Iris pigment epithelial cell (primary cell): ENCODE data around the gene PLCL2.

Experiments used
- DNase-seq: peaks from one replicate; pipeline ENCODE4 v3.0.0-alpha.2; 2011; ENCODE audit warnings: low read depth

Gene PLCL2

DNA sequence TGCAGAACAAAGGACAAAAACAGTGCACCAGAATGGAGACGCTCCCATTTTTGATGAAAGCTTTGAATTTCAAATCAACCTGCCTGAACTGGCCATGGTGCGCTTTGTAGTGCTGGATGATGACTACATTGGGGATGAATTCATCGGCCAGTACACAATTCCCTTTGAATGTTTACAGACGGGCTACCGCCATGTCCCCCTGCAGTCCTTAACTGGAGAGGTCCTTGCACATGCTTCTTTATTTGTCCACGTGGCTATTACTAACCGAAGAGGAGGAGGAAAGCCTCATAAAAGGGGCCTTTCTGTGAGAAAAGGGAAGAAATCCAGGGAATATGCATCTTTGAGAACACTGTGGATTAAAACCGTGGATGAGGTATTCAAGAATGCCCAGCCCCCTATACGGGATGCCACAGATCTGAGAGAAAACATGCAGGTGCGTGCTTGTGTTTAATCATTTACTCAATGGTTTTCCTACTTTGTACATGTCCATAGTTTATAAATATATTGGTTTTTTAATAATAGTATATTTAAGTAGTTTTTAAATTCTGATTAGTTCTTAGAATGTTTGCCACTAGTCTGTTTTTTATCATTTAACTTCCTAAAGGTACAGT is 127.1 kb downstream of the PLCL2 start:
- DNase-seq, result no peak

DNA sequence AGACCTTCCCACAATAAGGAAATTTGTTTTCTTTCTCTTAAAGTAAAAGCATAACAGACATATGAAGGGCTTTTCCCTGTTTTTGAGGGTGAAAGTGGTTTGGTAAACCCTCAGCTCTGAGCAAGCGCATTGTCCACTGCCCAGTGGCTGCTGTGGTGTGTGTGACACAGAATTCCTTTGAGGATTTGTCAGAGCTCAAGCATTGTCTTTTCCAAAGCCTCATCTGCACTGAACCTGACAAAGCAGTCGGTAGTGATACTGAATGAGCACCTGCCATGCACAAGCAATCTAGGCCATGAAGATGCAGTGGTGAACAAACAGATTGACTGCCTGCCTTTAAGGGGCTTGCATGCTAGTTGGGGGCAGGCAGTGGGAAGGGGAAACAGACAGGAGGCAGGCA is 128.3 kb downstream of the PLCL2 start:
- no peak for DNase-seq

DNA sequence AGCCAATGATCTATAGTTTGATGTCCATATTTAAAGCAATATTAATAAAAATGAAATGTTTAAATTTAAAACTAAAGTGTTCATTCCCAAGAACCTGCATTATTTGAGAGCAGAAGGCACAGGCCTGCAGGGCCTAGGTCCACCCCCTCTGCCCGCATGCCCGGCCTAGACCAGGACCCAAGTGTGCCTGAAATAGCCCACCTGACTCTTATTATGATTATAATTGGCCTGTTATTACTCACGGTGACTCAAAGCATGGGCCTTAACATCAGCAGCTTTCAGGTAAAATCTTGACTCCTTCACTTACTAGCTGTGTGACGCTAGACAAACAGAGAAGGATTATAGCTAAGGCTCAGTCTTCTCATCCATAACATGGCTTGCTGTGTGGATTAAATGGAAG is 128.8 kb downstream of the PLCL2 start:
- DNase-seq, result no peak

DNA sequence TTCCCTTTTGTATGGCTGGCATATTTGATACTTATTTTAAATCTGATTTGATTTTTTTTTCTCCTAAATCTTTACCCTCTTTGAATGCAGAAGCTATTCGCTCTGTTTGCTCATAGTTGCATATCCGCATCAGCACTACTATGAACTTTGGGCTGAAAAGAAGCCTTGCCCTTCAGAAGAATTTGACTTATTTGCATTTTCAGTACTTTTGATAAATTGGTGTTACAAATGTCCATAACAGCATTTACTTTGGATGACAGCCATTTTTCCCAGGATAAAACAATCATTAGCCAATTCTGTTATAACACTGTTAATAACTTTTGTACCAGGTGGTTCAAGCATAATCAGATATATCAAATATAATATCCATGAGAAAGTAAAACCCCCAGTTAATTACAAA is 129.5 kb downstream of the PLCL2 start:
- DNase-seq, result no peak

DNA sequence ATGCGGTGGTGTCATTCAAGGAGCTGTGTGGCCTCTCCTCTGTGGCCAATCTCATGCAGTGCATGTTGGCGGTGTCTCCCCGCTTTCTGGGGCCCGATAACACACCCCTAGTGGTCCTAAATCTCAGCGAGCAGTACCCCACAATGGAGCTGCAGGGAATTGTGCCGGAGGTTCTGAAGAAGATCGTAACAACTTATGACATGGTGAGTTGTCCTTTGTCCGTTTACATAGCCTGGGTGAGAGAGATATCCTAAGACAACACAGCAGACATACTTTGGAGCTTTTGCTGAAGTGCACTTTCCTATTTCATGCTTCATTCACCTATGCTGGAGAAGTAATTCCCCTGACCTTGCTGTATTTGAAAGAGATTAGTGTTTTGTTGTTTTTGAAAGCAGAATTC is 130.0 kb downstream of the PLCL2 start:
- no peak for DNase-seq

DNA sequence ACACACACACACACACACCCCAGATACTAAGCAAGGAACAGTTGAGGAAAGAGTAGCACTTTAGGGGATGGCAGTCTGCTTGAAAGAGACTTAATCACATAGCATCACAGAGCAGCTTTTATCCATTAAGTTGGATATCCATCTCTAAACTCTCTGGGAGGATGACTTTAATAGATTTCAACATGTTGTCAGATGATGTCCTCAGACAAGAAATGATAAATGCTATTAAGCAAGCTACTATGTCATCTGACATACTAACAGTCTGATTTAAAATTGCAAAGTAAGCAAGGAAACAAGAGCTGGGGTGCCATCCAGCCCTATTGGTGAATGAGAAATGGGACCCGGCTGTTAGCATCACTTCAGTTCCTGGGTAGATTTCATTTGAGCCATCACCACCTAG is 136.9 kb downstream of the PLCL2 start:
- DNase-seq, result peak; percentile 13

DNA sequence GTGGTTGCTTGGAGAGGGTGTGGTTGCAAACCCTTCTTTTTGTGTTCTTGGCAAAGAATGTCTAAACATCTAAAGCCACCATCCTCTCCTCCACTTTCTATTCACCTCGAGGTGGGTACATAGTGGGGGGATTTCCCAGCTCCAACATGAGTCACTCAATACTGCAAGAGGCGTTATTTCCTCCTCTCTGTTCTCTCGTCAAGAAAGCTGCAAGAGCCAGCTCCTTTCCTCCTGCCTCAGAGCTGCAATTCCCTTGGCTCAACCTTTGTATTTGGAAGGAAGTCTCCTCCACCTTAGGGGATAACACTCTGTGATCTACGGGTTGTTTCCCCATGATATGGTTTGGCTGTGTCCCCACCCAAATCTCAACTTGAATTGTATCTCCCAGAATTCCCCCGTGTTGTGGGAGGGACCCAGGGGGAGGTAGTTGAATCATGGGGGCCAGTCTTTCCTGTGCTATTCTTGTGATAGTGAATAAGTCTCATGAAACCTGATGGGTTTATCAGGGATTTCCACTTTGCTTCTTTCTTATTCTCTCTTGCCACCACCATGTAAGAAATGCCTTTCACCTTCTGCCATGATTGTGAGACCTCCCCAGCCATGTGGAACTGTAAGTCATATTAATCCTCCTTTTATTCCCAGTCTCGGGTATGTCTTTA is 138.4 kb downstream of the PLCL2 start:
- peak; percentile 68 for DNase-seq

DNA sequence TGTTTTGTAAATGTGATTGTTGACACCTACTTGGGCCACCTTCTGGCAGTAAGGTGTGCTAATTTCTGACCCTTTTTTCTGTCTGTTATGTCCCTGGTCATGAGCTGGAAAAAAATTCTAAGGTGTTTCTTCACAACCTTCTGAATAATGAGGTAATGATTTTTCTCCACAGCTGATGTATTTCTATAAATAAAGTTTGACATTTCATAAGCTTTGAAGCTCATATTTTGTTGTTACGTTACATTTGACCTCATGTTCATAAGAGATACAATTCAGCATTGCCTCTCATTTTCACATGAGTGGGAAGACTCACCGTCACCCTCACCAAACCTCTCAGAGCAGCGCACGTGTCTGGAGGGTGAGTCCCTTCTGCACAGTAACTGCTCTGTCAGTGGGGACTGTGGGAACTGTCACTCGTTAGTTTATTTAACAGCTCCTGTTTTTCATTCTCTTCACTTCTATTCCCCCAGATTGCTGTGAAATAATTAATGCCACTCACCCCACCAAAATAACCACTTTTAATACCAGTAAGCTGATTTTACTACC is 140.9 kb downstream of the PLCL2 start:
- DNase-seq, result no peak

DNA sequence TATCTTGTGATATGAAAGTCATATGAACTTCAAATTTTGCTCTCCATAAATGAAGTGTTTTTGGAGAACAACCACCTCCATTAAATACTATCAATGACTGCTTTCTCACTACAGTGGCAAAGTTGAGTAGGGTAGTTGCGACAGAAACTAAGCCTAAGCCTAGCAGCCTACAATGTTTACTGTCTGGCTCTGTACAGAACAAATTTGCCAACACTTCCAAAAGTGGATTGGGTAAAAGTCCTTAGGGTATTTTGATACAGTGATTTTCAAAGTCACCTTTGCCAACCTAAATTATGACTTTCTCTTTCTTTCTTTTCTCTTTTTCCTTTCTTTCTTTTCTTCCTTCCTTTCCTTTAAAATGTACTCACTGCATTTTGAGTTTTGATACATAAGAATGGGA is 142.6 kb downstream of the PLCL2 start:
- DNase-seq, result peak; percentile 25

DNA sequence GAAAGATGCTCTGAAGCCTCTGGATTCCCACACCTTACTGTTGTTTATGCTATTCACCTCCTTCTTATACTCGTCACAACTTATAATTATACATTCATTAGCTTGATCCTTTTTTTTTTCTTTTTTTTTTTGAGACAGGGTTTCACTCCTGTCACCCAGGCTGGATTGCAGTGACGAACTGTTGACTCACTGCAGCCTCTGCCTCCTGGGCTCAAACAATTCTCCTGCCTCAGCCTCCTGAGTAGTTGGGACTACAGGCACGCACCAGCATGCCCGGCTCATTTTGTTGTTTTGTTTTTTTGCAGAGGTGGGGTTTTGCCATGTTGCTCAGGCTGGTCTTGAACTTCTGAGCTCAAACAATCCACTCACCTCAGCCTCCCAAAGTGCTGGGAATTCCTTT is 143.6 kb downstream of the PLCL2 start:
- no peak for DNase-seq

DNA sequence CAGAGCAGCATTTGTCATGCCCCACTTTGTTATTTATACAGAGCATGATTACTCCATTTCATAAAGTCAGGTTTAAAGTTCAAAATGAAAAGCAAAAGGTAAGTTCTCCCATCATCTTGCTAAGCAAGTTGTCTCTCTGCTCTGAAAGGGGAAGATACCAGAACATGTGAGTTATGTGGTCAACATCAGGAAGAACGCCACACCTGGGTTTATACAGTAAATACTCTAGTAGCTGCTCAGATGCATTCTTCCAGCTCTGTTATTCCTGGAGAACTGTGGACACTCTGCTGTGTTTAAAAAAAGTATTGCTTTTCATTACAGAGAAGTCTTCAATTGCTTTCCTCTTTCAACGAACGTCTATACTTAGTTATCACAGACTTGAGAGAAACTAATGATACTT is 145.7 kb downstream of the PLCL2 start:
- DNase-seq, result no peak

DNA sequence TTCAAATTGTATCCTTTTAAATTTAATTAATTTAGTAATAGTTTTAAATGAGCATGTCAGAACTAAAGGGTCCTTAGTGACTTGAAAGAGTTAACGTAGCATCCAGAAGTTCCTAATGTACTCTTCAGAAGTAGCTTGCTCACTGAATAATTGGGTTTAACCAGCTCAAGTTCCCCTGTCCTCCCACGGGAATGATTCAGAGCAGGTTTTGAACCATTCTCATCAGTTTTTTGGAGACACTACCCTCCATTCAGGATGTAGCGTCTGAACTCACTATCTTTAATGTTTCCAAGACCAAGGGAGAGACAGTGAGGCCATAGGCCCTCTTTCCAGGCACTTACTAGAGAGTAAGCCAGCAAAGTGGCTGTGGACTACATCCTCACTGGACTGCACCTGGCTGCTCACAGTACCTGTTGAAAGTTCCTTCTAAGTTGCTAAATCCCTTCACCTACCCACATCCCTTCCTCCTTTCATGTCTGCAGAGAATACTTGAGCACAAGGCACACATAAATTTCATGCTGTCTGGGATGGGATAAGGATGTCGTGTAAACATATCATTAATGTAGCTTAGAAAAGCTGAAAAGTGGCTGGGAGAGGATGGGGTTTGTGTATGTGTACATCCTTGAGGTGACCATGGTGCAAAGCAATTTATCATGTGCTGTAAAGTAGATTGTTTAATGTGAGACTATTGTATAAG is 146.3 kb downstream of the PLCL2 start:
- no peak for DNase-seq

DNA sequence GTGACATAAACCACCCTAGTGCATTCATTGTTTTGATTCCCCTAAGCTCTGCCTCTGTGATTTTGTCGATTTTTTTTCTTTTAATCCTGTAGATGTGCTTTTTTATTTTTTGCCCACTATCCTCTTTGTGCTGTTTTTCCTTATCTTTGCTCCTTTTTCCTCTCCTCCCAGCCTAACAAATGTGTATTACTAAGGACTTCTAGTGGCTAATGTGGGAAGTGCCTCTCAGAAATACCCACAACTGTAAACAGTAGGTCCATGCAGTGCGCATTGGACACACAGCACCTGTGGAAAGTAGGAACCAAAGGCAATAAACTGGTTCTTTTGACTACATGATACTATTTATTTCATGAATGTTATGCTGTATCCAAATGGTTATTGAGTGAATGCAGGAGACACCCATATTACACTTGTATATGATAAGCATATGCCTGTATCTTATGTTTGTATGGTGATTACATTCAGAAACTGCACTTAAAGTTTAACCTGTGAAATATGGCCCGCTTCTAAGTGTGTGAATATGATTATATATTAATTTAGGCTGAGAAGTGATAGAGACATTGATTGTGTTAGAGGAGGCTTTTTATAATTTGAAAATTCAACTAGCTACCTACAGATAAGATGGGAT is 147.8 kb downstream of the PLCL2 start:
- peak; percentile 58 for DNase-seq

DNA sequence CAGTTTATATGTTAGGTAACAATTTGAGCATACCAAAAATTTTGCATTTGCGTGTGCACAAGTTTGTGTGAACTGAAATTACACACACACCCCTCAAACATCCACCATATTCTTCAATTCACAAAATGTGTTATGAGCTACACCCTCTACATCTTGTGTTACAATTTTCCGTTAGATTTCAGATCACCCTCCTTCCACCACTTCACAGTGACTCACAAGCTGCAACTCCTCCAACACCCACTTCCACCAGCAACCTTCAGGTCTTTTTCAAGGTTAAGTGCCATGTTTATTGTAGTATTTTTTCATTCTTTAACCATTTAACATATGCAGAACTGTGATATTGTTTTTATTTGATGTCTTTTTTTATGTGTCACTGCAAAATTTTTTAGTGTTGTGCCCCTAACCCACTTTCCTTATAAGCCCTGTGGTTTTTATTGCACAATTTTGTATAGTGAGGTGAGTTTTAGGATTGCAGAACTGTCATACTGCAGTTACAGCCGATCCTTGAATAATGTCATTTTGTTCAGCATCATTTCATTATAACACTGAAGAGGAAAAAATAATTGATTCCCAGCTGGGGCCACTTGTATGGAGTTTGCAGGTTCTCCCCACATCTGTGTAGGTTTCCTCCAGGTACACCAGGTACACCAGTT is 148.9 kb downstream of the PLCL2 start:
- peak; percentile 29 for DNase-seq

DNA sequence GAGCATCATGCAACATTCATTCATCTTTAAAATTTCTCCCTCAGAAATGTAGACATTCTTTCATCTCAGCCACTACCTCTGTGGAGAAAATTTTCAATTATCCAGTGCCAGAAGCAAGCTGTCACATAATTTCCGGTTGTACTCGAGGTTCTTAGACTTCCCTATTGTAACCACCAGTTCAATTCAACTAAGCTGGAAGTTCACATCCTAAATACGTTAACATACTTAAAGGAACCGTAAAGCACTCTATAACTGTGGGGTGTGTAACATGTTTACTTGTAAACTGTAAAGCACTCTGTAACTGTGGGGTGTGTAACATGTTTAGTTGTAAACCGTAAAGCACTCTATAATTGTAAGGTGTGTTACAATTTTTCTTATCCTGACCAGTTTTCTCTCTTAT is 150.3 kb downstream of the PLCL2 start:
- no peak for DNase-seq

DNA sequence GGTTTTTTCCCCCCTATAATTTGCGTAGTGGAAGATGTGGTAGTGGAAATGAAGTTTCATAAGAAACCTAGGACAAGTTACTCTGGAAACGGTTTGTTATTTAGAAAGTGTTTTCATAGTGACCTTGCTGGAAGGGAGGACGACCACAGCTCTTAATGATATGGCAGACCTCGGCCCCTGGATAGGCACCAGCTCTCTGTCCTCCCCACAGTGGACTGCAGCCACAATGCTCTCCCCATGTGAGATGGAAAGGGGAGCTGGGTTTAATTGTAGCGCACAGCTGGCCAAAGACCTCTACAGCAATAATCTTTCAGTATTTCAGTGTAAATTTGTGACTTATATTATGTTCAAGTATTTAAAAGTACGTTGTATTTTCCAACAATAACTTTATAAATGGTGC is 151.2 kb downstream of the PLCL2 start:
- DNase-seq, result no peak

DNA sequence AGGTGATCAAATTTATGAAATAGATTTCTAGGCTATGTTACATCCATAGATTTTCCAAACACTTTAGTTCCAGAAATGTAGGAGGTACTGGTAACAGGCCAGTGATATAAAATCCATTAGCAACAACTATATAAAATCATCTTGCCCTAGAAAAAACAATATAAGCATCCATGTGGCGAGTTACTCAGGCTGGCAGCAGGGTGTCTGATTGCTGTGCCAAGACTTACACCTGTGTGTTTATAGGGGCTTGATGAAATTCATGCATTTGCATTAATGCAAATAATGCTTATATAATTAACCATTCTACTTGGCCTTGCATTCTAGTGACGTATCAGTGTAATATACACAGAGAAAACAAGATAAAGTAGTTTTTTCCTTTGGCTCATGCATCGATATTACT is 153.4 kb downstream of the PLCL2 start:
- DNase-seq, result no peak

DNA sequence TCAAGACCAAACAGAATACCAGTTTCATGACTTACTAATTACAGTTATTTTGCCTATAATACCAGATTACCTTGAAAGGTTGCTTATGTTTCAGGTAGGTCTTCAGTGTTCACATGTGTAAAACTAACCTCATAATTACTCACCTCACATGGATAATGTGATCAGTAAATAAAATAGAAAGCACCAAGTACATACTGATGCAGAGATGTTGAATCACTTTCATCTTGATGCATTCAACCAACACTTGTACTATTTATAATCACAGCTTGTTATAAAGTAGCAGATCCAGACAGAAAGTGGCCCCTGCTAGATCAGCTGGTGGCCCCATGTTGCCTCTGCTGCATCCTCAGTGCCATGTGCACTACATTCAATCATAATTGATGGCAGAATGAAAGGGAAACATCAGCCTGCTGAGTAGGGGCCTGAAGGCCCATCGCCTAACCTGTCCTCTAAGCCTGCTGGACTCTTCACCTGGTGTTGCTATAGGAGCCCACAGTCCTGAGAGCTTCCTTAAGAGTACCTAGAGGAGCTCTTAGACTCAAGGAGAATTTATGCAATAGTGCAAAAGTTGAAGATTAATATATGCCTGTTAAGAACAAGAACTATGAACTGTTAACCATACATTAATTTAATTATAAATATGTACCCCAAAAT is 154.3 kb downstream of the PLCL2 start:
- DNase-seq, result no peak

DNA sequence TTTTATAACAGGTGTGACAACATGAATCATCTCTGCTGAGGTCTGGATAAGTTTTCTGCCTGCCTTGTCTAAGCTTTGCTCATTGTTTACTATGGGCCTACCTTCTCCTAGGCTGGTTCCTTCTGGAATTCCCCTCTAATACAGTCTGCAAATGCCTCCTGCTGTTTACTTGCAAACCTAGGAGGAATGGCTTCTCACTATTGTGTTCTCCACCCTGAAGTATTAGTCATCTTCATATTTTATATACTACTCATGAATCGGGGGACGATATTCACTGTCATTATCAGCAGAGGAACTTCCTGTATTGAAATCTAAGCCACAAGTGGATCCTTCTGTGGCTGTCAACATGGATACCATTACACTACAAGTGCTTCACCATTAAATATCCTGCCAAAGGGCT is 154.8 kb downstream of the PLCL2 start:
- DNase-seq, result peak; percentile 95

DNA sequence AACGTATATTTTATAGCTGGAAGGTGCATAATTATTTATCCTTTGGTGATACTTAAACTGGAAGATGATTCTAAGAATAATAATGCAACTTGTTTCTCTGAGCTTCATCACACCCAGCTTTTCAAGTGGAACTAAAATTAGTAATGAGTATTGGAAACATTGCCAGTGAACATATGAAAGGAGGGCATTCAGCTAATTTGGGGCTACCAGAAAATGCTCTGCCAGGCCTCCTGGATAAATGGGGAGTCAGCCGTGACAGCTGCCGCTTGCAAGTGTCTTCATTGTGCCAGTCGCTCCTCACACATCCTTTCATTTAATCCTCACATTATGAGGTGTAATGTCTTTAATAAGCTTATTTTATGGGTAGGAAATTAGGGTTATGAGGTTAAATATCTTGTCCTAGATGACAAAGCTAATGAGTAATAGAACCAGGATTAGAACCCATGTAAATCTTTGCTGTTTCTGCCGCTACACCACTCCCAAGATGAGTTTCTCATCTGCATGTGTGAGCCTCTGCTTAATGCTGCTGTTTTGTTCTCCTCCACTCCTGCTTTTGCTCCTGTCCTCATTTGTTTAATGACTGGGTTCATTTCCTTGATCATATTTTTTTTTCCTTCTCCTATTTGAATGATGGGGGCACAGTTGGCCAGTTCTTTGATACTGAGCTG is 155.7 kb downstream of the PLCL2 start:
- DNase-seq, result no peak

DNA sequence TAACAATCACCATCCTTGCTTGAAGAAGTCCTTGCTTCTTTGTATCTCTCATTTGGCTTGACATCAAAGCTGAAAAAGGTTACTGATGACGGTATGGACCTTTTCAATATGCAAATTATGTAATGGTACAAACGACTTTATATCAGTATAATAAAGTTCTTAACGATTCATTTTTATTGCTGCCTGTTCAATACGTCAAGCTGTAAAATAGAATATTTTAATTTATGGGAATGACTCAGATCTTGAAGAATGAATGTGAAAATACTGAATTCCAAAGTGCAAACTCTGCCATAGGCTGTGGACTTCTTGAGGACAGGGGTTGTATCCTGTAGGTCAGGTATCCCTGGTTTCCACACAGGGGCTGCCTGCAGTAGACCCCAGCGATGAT is 156.2 kb downstream of the PLCL2 start:
- DNase-seq, result peak; percentile 31
